Hepatocyte (in vitro differentiated cells): ENCODE results near the gene TFAP2A. TPM values are rescaled to one million over a fixed set of nuclear protein-coding genes. Genes with fewer than 3 reads are reported as not detected.

Source experiments
- DNase-seq: peaks from one replicate; pipeline ENCODE4 v3.0.0-alpha.2; 2016; ENCODE audit warnings: low spot score
- H2AFZ ChIP-seq: fragments of 200-600 bp; sonication (generic); 2 replicates; pipeline ENCODE4 v1.6.0; 2016; ENCODE audit warnings: antibody characterized with exemption, mild to moderate bottlenecking
- H3K27ac ChIP-seq: fragments of 200-600 bp; sonication (generic); 2 replicates; pipeline ENCODE4 v1.5.1; 2016; ENCODE audit warnings: mild to moderate bottlenecking
- H3K27me3 ChIP-seq: fragments of 200-600 bp; sonication (generic); 2 replicates; pipeline ENCODE4 v1.6.1; 2016
- H3K36me3 ChIP-seq: fragments of 200-600 bp; sonication (generic); replicated peaks from 2 replicates; pipeline ENCODE4 v1.5.1; 2016; ENCODE audit warnings: low read depth; ENCODE audit not compliant: insufficient read depth
- H3K4me1 ChIP-seq: fragments of 200-600 bp; sonication (generic); 2 replicates; pipeline ENCODE4 v1.5.1; 2016; ENCODE audit warnings: mild to moderate bottlenecking, moderate library complexity; ENCODE audit not compliant: insufficient read depth
- H3K4me2 ChIP-seq: fragments of 200-600 bp; sonication (generic); 2 replicates; pipeline ENCODE4 v1.6.0; 2016
- H3K4me3 ChIP-seq: fragments of 200-600 bp; sonication (generic); 2 replicates; pipeline ENCODE4 v1.5.1; 2016; ENCODE audit warnings: mild to moderate bottlenecking
- H3K79me2 ChIP-seq: fragments of 200-600 bp; sonication (generic); 2 replicates; pipeline ENCODE4 v1.6.0; 2017; ENCODE audit warnings: mild to moderate bottlenecking
- H3K9me2 ChIP-seq: fragments of 200-600 bp; sonication (generic); replicated peaks from 2 replicates; pipeline ENCODE4 v1.6.0; 2017; ENCODE audit warnings: mild to moderate bottlenecking; ENCODE audit not compliant: insufficient read depth
- H3K9me3 ChIP-seq: fragments of 200-600 bp; sonication (generic); 2 replicates; pipeline ENCODE4 v1.5.1; 2016; ENCODE audit warnings: low read depth, mild to moderate bottlenecking
- H4K20me1 ChIP-seq: fragments of 200-600 bp; sonication (generic); 2 replicates; pipeline ENCODE4 v1.6.0; 2016; ENCODE audit warnings: mild to moderate bottlenecking; ENCODE audit not compliant: insufficient read depth, poor library complexity, severe bottlenecking
- CTCF ChIP-seq: fragments of 200-600 bp; sonication (generic); IDR thresholded peaks from 2 replicates; pipeline ENCODE4 v1.5.1; 2016; ENCODE audit warnings: antibody characterized with exemption, mild to moderate bottlenecking; ENCODE audit not compliant: poor library complexity
- EZH2 ChIP-seq: fragments of 200-600 bp; sonication (generic); IDR thresholded peaks from 2 replicates; pipeline ENCODE4 v1.6.1; 2016; ENCODE audit warnings: antibody characterized with exemption, mild to moderate bottlenecking, borderline replicate concordance
- EZH2phosphoT487 ChIP-seq: fragments of 200-600 bp; sonication (generic); IDR thresholded peaks from one replicate; pipeline ENCODE4 v1.6.1; 2018; ENCODE audit warnings: antibody characterized with exemption, mild to moderate bottlenecking, low read depth, moderate library complexity; ENCODE audit not compliant: unreplicated experiment, severe bottlenecking
- WGBS: methylation state at CpG from one replicate; pipeline ENCODE4 v1.1.6; 2016; ENCODE audit warnings: low lambda C conversion rate; ENCODE audit errors: missing lambda C conversion rate; 5-methylcytosine and 5-hydroxymethylcytosine counted together
- polyA plus RNA-seq: library from polyadenylated mRNA; unstranded; fragments of >200 nt; fragmentation: Nextera tagmentation; extraction: Ambion mirVana; gene quantifications from 2 replicates; pipeline ENCODE4 v1.2.1, GENCODE V29; 2016
- total RNA-seq: library from RNA; depleted of rRNA; stranded (reverse); fragments of >200 nt; gene quantifications from 2 replicates; pipeline ENCODE4 v1.2.3, GENCODE V29; 2014

TFAP2A gene
- total and polyA plus RNA-seq, 2 experiments from 2014 or later = 6.2 to 14.9 TPM

DNA sequence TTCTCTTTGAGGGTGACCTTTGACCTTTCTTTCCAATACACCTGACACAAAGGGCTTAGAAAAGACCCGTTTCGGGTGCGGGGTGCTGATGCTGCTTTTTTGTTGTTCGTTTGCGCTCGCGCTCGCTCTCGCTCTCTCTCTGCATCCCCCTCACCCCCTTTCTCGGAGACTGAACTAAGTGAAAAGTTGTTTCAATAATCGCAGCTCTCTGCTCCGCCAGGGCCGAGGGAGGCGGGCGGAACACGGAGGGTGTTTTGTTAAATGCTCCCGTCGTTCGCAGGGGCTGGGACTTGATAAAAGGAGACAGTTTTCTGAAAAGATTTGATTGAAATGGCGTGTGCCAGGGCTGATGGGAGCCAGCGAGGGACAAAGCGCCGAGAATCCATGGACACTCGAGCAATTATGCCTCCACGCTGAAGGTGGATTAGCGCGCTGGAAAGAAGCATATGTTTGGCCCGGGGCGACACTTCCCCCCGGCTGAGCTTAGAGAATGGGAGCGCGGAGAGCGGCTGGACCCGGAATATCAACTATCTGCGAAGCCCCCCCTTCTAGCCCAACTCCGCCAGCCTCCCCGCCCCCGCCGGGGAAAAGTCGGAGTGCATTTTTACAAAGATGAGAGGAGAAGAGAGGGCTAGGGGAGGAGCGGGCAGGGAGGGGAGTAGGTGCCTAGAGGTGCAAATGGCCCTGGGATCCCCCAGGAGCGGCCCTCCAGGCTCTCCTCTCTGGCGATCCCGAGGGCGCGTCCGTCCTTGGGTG is 25.0 kb downstream of the TFAP2A start:
- H3K27ac ChIP-seq = peak overlapping the region; percentile 60
- H3K4me3 ChIP-seq = peak overlapping the region; percentile 29
- no peaks in the 10 kb centered on the region for H3K9me2 ChIP-seq
- peaks cover 100% of the 10 kb centered on the region for H3K27me3 ChIP-seq
- H4K20me1 ChIP-seq = no peaks in the 10 kb centered on the region
- 8% methylated on average over 47 of the region's 47 CpGs for WGBS
- no peaks in the 10 kb centered on the region for H3K9me3 ChIP-seq
- H3K36me3 ChIP-seq = no peaks in the 10 kb centered on the region
- DNase-seq = no peak
- H3K4me2 ChIP-seq = peak overlapping the region; percentile 77
- H2AFZ ChIP-seq = peak overlapping the region; percentile 70
- H3K79me2 ChIP-seq = no peaks in the 10 kb centered on the region
- TF ChIP-seq EZH2phosphoT487 = no peak
- TF ChIP-seq EZH2 = peak; percentile 96
- TF ChIP-seq CTCF = no peak
- peaks cover 21% of the 10 kb centered on the region for H3K4me1 ChIP-seq

- H3K9me2 ChIP-seq = no peaks in the 10 kb centered on the region
Measured at GRCh38 chr6:10386756-10387654, 27.9 kb downstream of the TFAP2A start.

GRCh38 chr6:10386220-10386619 is 28.7 kb downstream of the TFAP2A start:
- Histone ChIP-seq H3K27me3 (peaks cover 100% of the 10 kb centered on the region), H3K4me3 (no peak overlapping the region), H3K79me2 (no peaks in the 10 kb centered on the region), H3K36me3 (no peaks in the 10 kb centered on the region), H4K20me1 (no peaks in the 10 kb centered on the region), H3K4me2 (no peak overlapping the region), H3K27ac (peak overlapping the region; percentile 69), H3K9me3 (no peaks in the 10 kb centered on the region), H2AFZ (no peak overlapping the region), H3K9me2 (no peaks in the 10 kb centered on the region), H3K4me1 (peaks cover 43% of the 10 kb centered on the region)
- DNase-seq = no peak
- TF ChIP-seq CTCF (no peak), EZH2 (no peak), EZH2phosphoT487 (no peak)
- WGBS = 26% methylated on average over 2 of the region's 2 CpGs

More at GRCh38 chr6:10386756-10387654, 27.9 kb downstream of the TFAP2A start:
- 35% methylated on average over 8 of the region's 8 CpGs for WGBS
- H2AFZ ChIP-seq = no peak overlapping the region
- no peaks in the 10 kb centered on the region for H3K79me2 ChIP-seq
- DNase-seq = no peak
- no peaks in the 10 kb centered on the region for H3K9me3 ChIP-seq
- H3K36me3 ChIP-seq = no peaks in the 10 kb centered on the region
- H3K4me1 ChIP-seq = peaks cover 38% of the 10 kb centered on the region
- no peak overlapping the region for H3K4me2 ChIP-seq
- H4K20me1 ChIP-seq = no peaks in the 10 kb centered on the region
- TF ChIP-seq EZH2phosphoT487 = no peak
- TF ChIP-seq CTCF = no peak
- no peak for TF ChIP-seq EZH2
- no peak overlapping the region for H3K4me3 ChIP-seq
- peak overlapping the region; percentile 69 for H3K27ac ChIP-seq
- peaks cover 100% of the 10 kb centered on the region for H3K27me3 ChIP-seq
